Thoracic aorta (tissue), 2 donors: Measurements from ENCODE around the gene MID2. TPM values are rescaled to one million over a fixed set of nuclear protein-coding genes. Genes with fewer than 3 reads are reported as not detected.

ENCODE experiments used
- ATAC-seq: fragments of 150-250 bp; one replicate; pipeline ENCODE4 v1.8.0; 2017; ENCODE audit warnings: low read depth; ENCODE audit not compliant: insufficient number of reproducible peaks, low FRiP score
- DNase-seq: peaks from one replicate; pipeline ENCODE4 v3.0.0-alpha.2; 2020; ENCODE audit warnings: low spot score
- H3K27ac ChIP-seq, 2 donors: fragments of 200-600 bp; sonication (generic); 1 replicate in 1 of 2; 2 replicates in 1 of 2; pipeline ENCODE4 v1.5.1; 2016; ENCODE audit warnings: mild to moderate bottlenecking in 2 of 2, moderate library complexity in 2 of 2
- H3K27me3 ChIP-seq: fragments of 200-600 bp; sonication (generic); replicated peaks from 2 replicates; pipeline ENCODE4 v1.6.0; 2016; ENCODE audit warnings: mild to moderate bottlenecking; ENCODE audit not compliant: insufficient read depth
- H3K36me3 ChIP-seq: fragments of 200-600 bp; sonication (generic); one replicate; pipeline ENCODE4 v1.5.1; 2016
- H3K4me1 ChIP-seq, 2 donors: fragments of 200-600 bp; sonication (generic); 1 replicate in 1 of 2; 2 replicates in 1 of 2; pipeline versions ENCODE4 v1.5.1 to v1.6.0; 2016; ENCODE audit warnings: low read depth in 2 of 2, mild to moderate bottlenecking in 1 of 2; ENCODE audit not compliant: control insufficient read depth in 1 of 2
- H3K4me3 ChIP-seq: fragments of 200-600 bp; sonication (generic); 2 replicates; pipeline ENCODE4 v1.5.1; 2016; ENCODE audit warnings: mild to moderate bottlenecking
- H3K9me3 ChIP-seq: fragments of 200-600 bp; sonication (generic); 2 replicates; pipeline ENCODE4 v1.5.1; 2016
- total RNA-seq, 2 donors: library from RNA; depleted of rRNA; stranded (reverse); fragments of >200 nt; gene quantifications; one replicate each; pipeline versions ENCODE4 v1.1.0 to v1.2.3, GENCODE V29; 2016
- TF ChIP-seq, protein P1 (sequence below): fragments of 200-600 bp; sonication (generic); IDR thresholded peaks from one replicate; pipeline ENCODE4 v1.5.1; 2019; ENCODE audit warnings: antibody characterized with exemption

MID2 gene, protein sequence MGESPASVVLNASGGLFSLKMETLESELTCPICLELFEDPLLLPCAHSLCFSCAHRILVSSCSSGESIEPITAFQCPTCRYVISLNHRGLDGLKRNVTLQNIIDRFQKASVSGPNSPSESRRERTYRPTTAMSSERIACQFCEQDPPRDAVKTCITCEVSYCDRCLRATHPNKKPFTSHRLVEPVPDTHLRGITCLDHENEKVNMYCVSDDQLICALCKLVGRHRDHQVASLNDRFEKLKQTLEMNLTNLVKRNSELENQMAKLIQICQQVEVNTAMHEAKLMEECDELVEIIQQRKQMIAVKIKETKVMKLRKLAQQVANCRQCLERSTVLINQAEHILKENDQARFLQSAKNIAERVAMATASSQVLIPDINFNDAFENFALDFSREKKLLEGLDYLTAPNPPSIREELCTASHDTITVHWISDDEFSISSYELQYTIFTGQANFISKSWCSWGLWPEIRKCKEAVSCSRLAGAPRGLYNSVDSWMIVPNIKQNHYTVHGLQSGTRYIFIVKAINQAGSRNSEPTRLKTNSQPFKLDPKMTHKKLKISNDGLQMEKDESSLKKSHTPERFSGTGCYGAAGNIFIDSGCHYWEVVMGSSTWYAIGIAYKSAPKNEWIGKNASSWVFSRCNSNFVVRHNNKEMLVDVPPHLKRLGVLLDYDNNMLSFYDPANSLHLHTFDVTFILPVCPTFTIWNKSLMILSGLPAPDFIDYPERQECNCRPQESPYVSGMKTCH
- 10 to 100 TPM; 24.7 to 34.1 TPM for total RNA-seq

DNA sequence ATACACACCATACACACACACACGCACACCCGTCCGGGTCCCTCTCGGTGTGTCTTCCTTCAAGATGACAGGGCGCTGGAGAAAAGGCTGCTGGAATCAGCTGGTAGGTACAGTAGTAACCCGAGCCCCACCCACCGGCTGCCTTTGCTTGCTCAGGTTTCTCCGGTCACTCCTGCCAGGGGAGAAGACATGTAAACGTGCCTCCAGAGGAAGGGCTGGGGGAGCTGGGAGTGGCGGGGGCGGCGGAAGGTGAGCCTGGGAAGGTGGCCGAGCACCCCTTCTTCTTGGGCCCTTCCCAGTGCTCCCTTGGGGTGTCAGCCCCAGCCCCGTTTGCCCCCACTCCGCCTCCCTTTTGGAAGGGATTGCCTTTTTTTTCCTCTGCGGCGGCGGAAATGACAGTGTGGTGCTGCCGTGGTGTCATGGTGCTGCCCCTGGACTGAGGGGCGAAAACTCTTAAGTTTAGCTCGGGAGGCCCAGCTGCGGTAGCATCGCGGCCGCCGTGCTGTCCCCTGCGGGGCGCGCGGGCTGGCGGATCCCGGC, at the start of gene MID2:
MID2 (plus strand) TSS at position 169 of the 540 bp plus-strand sequence. CDS start 561 bp downstream, outside the sequence.
- no peaks in the 10 kb centered on the region for H3K27me3 ChIP-seq
- no peak for DNase-seq
- H3K4me1 ChIP-seq, result peaks cover 0 to 4% of the 10 kb centered on the region in 2 donors
- H3K4me3 ChIP-seq, result peak within 1 kb of the TSS; percentile 74
- H3K9me3 ChIP-seq, result no peaks in the 10 kb centered on the region
- no peaks in the 10 kb centered on the region for H3K36me3 ChIP-seq
- ATAC-seq, result no peak
- H3K27ac ChIP-seq, result peak within 1 kb of the TSS; percentile 74 to 89
- TF ChIP-seq, protein P1, sequence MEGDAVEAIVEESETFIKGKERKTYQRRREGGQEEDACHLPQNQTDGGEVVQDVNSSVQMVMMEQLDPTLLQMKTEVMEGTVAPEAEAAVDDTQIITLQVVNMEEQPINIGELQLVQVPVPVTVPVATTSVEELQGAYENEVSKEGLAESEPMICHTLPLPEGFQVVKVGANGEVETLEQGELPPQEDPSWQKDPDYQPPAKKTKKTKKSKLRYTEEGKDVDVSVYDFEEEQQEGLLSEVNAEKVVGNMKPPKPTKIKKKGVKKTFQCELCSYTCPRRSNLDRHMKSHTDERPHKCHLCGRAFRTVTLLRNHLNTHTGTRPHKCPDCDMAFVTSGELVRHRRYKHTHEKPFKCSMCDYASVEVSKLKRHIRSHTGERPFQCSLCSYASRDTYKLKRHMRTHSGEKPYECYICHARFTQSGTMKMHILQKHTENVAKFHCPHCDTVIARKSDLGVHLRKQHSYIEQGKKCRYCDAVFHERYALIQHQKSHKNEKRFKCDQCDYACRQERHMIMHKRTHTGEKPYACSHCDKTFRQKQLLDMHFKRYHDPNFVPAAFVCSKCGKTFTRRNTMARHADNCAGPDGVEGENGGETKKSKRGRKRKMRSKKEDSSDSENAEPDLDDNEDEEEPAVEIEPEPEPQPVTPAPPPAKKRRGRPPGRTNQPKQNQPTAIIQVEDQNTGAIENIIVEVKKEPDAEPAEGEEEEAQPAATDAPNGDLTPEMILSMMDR, result no peak

DNA sequence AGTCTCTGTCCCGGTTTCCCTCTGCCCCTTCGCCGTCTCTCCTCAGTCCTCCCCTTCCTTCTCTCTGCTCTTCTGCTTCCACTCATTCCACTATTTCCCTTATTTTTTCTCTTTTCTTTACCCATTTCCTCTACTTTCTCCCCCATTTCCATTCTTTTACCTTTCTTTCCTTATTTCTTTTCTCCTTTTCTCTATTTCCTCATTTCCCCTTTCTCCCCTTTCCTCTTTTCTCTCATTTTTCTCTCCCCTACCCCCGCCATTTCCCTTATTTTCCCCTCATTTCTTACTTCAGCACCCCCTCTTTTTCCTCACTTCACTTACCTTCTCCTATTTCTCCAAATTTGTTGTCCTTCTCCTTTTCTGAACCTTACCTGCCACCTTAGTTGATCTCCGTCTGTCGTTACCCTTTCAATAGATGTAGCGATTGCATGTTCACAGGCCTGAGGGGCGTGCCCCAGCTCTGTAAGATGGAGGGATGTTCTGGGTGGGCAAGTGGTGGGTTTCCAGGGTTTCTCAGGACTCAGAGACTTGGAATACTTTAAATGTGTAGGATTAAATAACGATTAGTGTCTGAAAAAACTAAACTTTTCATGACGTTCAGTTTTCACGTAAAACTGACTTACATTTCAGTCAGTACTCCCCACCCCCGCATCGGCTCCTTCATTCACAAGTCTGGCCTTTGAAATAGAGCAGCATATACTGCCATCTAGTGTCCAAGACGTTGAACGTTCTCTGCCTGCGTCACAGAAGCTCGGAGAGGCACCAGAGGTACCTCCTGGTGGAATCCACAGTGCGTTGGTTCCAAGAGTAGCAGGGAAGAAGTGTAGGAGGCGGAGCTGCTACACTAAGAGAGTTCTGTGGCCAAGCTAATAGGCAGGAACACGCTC, 48.8 kb upstream of the MID2 start:
- Histone ChIP-seq H3K9me3 (no peaks in the 10 kb centered on the region), H3K4me1 (peaks cover 0 to 7% of the 10 kb centered on the region in 2 donors), H3K27me3 (no peaks in the 10 kb centered on the region), H3K36me3 (no peaks in the 10 kb centered on the region), H3K27ac (peak overlapping the region; percentile 78 to 87), H3K4me3 (peak overlapping the region; percentile 81)
- TF ChIP-seq, protein P1, result peak; percentile 56
- DNase-seq (peak; percentile 57), ATAC-seq (peak; percentile 87)

DNA sequence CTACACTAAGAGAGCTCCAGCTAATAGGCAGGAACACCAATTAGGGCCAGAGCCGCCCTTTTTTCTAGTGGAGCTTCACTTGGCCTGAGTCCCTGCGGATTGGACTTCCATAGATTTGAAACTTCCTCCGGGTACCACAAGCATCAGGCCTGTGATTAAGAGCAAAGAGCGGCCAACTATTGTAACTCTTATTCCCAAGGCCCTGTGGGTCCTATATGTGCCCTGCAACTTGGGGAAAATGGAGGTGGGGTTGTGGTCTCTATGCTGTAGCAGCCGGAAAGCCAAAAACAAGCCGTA, 48.2 kb upstream of the MID2 start, which contains the start of gene NCBP2L:
NCBP2L (plus strand) TSS at position 198 of the 297 bp plus-strand sequence. CDS start 16,488 bp downstream, outside the sequence.
- H3K36me3 ChIP-seq, result no peaks in the 10 kb centered on the region
- peak within 1 kb of the TSS; percentile 81 for H3K4me3 ChIP-seq
- TF ChIP-seq, protein P1, result no peak
- H3K27me3 ChIP-seq, result no peaks in the 10 kb centered on the region
- peaks cover 0 to 7% of the 10 kb centered on the region in 2 donors for H3K4me1 ChIP-seq
- ATAC-seq (no peak), DNase-seq (no peak)
- no peaks in the 10 kb centered on the region for H3K9me3 ChIP-seq
- H3K27ac ChIP-seq, result peak within 1 kb of the TSS; percentile 78 to 87

DNA sequence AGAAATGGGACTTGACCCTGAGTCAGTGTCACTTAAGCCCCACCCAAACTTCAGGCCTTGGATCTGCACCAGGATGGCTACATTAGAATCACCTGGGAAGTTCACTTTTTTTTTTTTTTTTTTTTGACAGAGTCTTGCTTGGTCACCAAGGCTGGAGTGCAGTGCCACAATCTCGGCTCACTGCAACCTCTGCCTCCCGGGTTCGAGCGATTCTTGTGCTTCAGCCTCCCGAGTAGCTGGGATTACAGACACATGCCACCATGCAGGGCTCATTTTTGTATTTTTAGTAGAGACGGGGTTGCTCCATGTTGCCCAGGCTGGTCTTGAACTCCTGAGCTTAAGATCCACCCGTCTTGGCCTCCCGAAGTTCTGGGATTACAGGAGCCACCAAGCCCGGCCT, 45.1 kb upstream of the MID2 start:
- no peaks in the 10 kb centered on the region for H3K36me3 ChIP-seq
- no peaks in the 10 kb centered on the region for H3K9me3 ChIP-seq
- no peaks in the 10 kb centered on the region for H3K4me1 ChIP-seq
- H3K27ac ChIP-seq, result no peak overlapping the region
- no peaks in the 10 kb centered on the region for H3K27me3 ChIP-seq
- H3K4me3 ChIP-seq, result no peak overlapping the region
- DNase-seq, result no peak
- ATAC-seq, result no peak
- TF ChIP-seq, protein P1, result no peak
